PC-9 (cell line): ENCODE data around the gene PIK3CB. TPM values are rescaled to one million over a fixed set of nuclear protein-coding genes. Genes with fewer than 3 reads are reported as not detected.

ENCODE experiments used
- BruUV-seq: library from RNA; stranded (reverse); fragments of 400-500 nt; replicated peaks from 2 replicates; lab custom pipeline; 2021; lab: Mats Ljungman, UMichigan
- CTCF ChIA-PET: fragments of 300-600 bp; sonication (Branson Sonifier 250); formaldehyde crosslinking; loops from one replicate; lab custom pipeline; 2022; ENCODE audit warnings: antibody characterized with exemption; lab: Charles Lee
- POLR2A ChIA-PET: fragments of 300-600 bp; sonication (Branson Sonifier 250); formaldehyde crosslinking; loops from one replicate; lab custom pipeline; 2022; ENCODE audit warnings: antibody characterized with exemption; ENCODE audit not compliant: unreplicated experiment; lab: Charles Lee
- DNase-seq, 2 experiments: peaks; one replicate each; pipeline versions ENCODE4 v3.0.0 to v3.0.0-alpha.2; 2015 to 2022; ENCODE audit warnings: mixed read lengths in 1 of 2
- H2AFZ ChIP-seq: fragments of 200-600 bp; sonication (generic); 2 replicates; pipeline ENCODE4 v1.8.1; 2017; ENCODE audit warnings: antibody characterized with exemption
- H3F3A ChIP-seq: fragments of 200-600 bp; sonication (generic); 2 replicates; pipeline ENCODE4 v1.8.1; 2017; ENCODE audit warnings: antibody characterized with exemption, mild to moderate bottlenecking, low read depth; ENCODE audit not compliant: insufficient read depth
- H3K27ac ChIP-seq: fragments of 200-600 bp; sonication (generic); 2 replicates; pipeline ENCODE4 v1.6.1; 2016; ENCODE audit warnings: mixed run types
- H3K27me3 ChIP-seq: fragments of 200-600 bp; sonication (generic); 2 replicates; pipeline ENCODE4 v1.6.1; 2016; ENCODE audit warnings: low read depth, mixed run types; ENCODE audit not compliant: insufficient read depth
- H3K36me3 ChIP-seq: fragments of 200-600 bp; sonication (generic); 2 replicates; pipeline ENCODE4 v1.6.1; 2016; ENCODE audit warnings: low read depth, mixed run types
- H3K4me1 ChIP-seq: fragments of 200-600 bp; sonication (generic); replicated peaks from 2 replicates; pipeline ENCODE4 v1.6.1; 2016; ENCODE audit warnings: mixed run types; ENCODE audit not compliant: insufficient read depth
- H3K4me2 ChIP-seq: fragments of 200-600 bp; sonication (generic); 2 replicates; pipeline ENCODE4 v1.6.1; 2017; ENCODE audit warnings: mixed run types
- H3K4me3 ChIP-seq: fragments of 200-600 bp; sonication (generic); 2 replicates; pipeline ENCODE4 v1.6.1; 2016; ENCODE audit warnings: mixed run types
- H3K79me2 ChIP-seq: fragments of 200-600 bp; sonication (generic); 2 replicates; pipeline ENCODE4 v1.6.1; 2017; ENCODE audit warnings: low read depth, mixed run types
- H3K9me2 ChIP-seq: fragments of 200-600 bp; sonication (generic); 2 replicates; pipeline ENCODE4 v1.8.1; 2017; ENCODE audit warnings: mild to moderate bottlenecking; ENCODE audit not compliant: insufficient read depth
- H3K9me3 ChIP-seq: fragments of 200-600 bp; sonication (generic); 2 replicates; pipeline ENCODE4 v1.8.1; 2016; ENCODE audit warnings: low read depth; ENCODE audit not compliant: insufficient read depth
- H4K20me1 ChIP-seq: fragments of 200-600 bp; sonication (generic); 2 replicates; pipeline ENCODE4 v1.8.1; 2017; ENCODE audit not compliant: insufficient read depth
- CTCF ChIP-seq: fragments of 200-600 bp; sonication (generic); conservative IDR thresholded peaks from 2 replicates; pipeline ENCODE4 v1.6.1; 2017; ENCODE audit warnings: mixed run types, antibody characterized with exemption, mild to moderate bottlenecking, moderate library complexity
- EZH2 ChIP-seq: fragments of 200-600 bp; sonication (generic); IDR thresholded peaks from 2 replicates; pipeline ENCODE4 v1.8.0; 2017; ENCODE audit warnings: antibody characterized with exemption, low read depth
- intact Hi-C: fragments of 100-400 bp; cut with micrococcal nuclease; formaldehyde crosslinking; loops from one replicate; pipeline ENCODE4 v1.10.0; 2022; ENCODE audit not compliant: unreplicated experiment
- total RNA-seq: library from RNA; stranded (reverse); gene quantifications from 2 replicates; pipeline ENCODE4 v1.2.3, GENCODE V29; 2021

Gene PIK3CB
- total RNA-seq, 1 experiment from 2014 or later, result 47.8 TPM

GRCh38 chr3:138854204-138854603 lies 19.5 kb upstream of the PIK3CB start:
- Histone ChIP-seq H3K79me2 (no peaks in the 10 kb centered on the region), H3K4me1 (no peaks in the 10 kb centered on the region), H2AFZ (no peak overlapping the region), H3K36me3 (no peaks in the 10 kb centered on the region), H3K9me3 (no peaks in the 10 kb centered on the region), H3K9me2 (no peaks in the 10 kb centered on the region), H3K4me3 (no peak overlapping the region), H3K27ac (no peak overlapping the region), H3K4me2 (no peak overlapping the region), H3K27me3 (no peaks in the 10 kb centered on the region), H4K20me1 (no peaks in the 10 kb centered on the region), H3F3A (no peaks in the 10 kb centered on the region)
- no TSS peak for BruUV-seq
- DNase-seq, result no peak
- ChIA-PET CTCF (interaction anchor here (0.7 kb wide), 1 partner anchor 103 kb away, joined by 6 read pairs; no protein-coding TSS in a partner anchor), POLR2A (no interaction called here)
- TF ChIP-seq EZH2, result no peak
- no peak for TF ChIP-seq CTCF
- intact Hi-C loops, result no loop called here

- no peak for TF ChIP-seq EZH2
- no peak for TF ChIP-seq CTCF
- no peak overlapping the region for H2AFZ ChIP-seq
- H3K36me3 ChIP-seq, result no peaks in the 10 kb centered on the region
- no peak for DNase-seq
- H3K9me2 ChIP-seq, result no peaks in the 10 kb centered on the region
- H3K4me1 ChIP-seq, result 0 out of 2 replicates have a peak, but pooled peaks cover 8% of the 10 kb centered on the region
- H3K27ac ChIP-seq, result no peak overlapping the region
- H3K79me2 ChIP-seq, result no peaks in the 10 kb centered on the region
- no peaks in the 10 kb centered on the region for H3K9me3 ChIP-seq
- 0 out of 2 replicates have a peak, but pooled peaks cover 5% of the 10 kb centered on the region for H3F3A ChIP-seq
- intact Hi-C loops, result no loop called here
- no TSS peak for BruUV-seq
- no peaks in the 10 kb centered on the region for H3K27me3 ChIP-seq
- no peaks in the 10 kb centered on the region for H4K20me1 ChIP-seq
- H3K4me3 ChIP-seq, result no peak overlapping the region
- no peak overlapping the region for H3K4me2 ChIP-seq
- POLR2A ChIA-PET, result interaction anchor here (0.7 kb wide), 1 partner anchor 337 kb away, joined by 6 read pairs; no protein-coding TSS in a partner anchor
- CTCF ChIA-PET, result no interaction called here
Observed at GRCh38 chr3:138850151-138850550, 15.4 kb upstream of the PIK3CB start.

- Histone ChIP-seq H2AFZ (no peak overlapping the region), H3K9me2 (no peaks in the 10 kb centered on the region), H3K27ac (no peak overlapping the region), H3K4me2 (no peak overlapping the region), H3F3A (0 out of 2 replicates have a peak, but pooled peaks cover 5% of the 10 kb centered on the region), H3K4me1 (0 out of 2 replicates have a peak, but pooled peaks cover 8% of the 10 kb centered on the region), H3K36me3 (no peaks in the 10 kb centered on the region), H3K79me2 (no peaks in the 10 kb centered on the region), H3K9me3 (no peaks in the 10 kb centered on the region), H3K4me3 (no peak overlapping the region), H4K20me1 (no peaks in the 10 kb centered on the region), H3K27me3 (no peaks in the 10 kb centered on the region)
- BruUV-seq, result no TSS peak
- ChIA-PET CTCF (no interaction called here), POLR2A (interaction anchor here (0.6 kb wide), 1 partner anchor 14 kb away, joined by 5 read pairs; no protein-coding TSS in a partner anchor)
- intact Hi-C loops, result no loop called here
- TF ChIP-seq CTCF (no peak), EZH2 (no peak)
- DNase-seq, result no peak
Observed at GRCh38 chr3:138849222-138849940, 14.7 kb upstream of the PIK3CB start.
